Chondrocyte (in vitro differentiated cells): ENCODE results near the gene OSBPL2. TPM values are rescaled to one million over a fixed set of nuclear protein-coding genes. Genes with fewer than 3 reads are reported as not detected.

ENCODE experiments used
- DNase-seq: peaks from one replicate; pipeline ENCODE4 v3.0.0; 2021; ENCODE audit warnings: mixed read lengths, low spot score
- H3K27ac Mint-ChIP-seq: one replicate; pipeline ENCODE4 v1.8.0; 2021; ENCODE audit warnings: mild to moderate bottlenecking, moderate library complexity, mixed read lengths; ENCODE audit not compliant: unreplicated experiment
- H3K27me3 Mint-ChIP-seq: 2 replicates; pipeline ENCODE4 v1.8.0; 2021; ENCODE audit warnings: low read depth, mixed read lengths
- H3K36me3 Mint-ChIP-seq: 2 replicates; pipeline ENCODE4 v1.8.0; 2021; ENCODE audit warnings: low read depth, mixed read lengths
- H3K4me1 Mint-ChIP-seq: 2 replicates; pipeline ENCODE4 v1.8.0; 2021; ENCODE audit warnings: low read depth, mild to moderate bottlenecking, mixed read lengths
- H3K4me3 Mint-ChIP-seq: one replicate; pipeline ENCODE4 v1.8.0; 2021; ENCODE audit warnings: mild to moderate bottlenecking, moderate library complexity, mixed read lengths; ENCODE audit not compliant: unreplicated experiment
- H3K9me3 Mint-ChIP-seq: 2 replicates; pipeline ENCODE4 v1.8.0; 2021; ENCODE audit warnings: low read depth, mixed read lengths
- total RNA-seq: library from RNA; stranded (reverse); gene quantifications from 3 replicates; pipeline ENCODE4 v1.2.1, GENCODE V29; 2021
- TF ChIP-seq, protein P1 (sequence below): fragments of 200-600 bp; sonication (generic); IDR thresholded peaks from 2 replicates; pipeline ENCODE4 v1.5.0; 2021; ENCODE audit warnings: antibody characterized with exemption, mild to moderate bottlenecking, moderate library complexity

OSBPL2 gene
- total RNA-seq, 1 donor from 2014 or later: 48.3 TPM

DNA sequence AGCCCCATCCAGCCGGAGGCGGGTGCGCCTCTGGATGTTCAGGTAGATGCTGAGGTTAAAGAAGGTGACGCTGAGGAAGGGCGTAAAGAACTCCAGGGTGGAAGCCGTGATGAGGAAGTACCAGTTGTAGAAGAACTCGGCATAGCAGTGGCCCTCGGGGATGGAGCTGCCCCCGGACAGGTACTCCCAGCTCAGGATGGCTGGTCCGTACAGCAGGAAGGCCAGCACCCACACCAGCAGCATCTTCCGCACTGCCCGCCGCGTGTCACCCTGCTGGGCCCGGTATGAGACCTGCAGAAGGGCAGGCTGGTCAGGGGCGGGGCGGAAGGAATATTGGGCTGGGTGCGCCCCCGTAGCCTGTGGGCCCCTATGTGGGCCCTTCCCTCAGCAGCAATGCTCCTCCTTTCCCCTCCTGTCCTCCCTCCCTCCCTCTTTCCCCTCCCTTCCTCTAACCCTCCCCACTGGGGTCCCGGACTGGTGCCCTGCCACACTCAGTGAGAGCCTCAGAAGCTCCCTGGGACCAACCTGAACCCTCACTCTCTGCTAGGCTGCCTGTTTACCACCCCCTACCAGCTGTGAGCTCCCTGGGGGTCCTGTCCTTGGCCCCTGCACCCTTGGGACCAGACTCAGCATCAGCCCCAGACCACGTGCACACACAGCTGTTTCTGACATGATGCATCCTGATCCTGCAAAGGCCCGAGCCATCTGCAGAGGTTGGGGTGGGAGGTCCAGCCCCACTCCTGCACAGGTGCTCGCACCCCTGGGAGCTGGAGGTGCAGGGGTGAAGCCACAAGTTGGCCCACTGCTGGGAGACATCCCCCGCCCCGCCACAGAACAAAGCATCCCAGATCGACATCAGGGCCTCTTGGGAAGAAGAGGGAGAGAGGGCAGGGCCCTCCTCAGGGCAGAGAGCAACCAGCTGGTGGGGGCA, 21.4 kb upstream of the OSBPL2 start:
- Mint-ChIP-seq H3K4me1 (peaks cover 10% of the 10 kb centered on the region), H3K27me3 (peaks cover 40% of the 10 kb centered on the region), H3K36me3 (no peaks in the 10 kb centered on the region), H3K4me3 (no peak overlapping the region), H3K27ac (no peak overlapping the region), H3K9me3 (no peaks in the 10 kb centered on the region)
- TF ChIP-seq, protein P1, sequence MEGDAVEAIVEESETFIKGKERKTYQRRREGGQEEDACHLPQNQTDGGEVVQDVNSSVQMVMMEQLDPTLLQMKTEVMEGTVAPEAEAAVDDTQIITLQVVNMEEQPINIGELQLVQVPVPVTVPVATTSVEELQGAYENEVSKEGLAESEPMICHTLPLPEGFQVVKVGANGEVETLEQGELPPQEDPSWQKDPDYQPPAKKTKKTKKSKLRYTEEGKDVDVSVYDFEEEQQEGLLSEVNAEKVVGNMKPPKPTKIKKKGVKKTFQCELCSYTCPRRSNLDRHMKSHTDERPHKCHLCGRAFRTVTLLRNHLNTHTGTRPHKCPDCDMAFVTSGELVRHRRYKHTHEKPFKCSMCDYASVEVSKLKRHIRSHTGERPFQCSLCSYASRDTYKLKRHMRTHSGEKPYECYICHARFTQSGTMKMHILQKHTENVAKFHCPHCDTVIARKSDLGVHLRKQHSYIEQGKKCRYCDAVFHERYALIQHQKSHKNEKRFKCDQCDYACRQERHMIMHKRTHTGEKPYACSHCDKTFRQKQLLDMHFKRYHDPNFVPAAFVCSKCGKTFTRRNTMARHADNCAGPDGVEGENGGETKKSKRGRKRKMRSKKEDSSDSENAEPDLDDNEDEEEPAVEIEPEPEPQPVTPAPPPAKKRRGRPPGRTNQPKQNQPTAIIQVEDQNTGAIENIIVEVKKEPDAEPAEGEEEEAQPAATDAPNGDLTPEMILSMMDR: no peak
- DNase-seq: no peak

DNA sequence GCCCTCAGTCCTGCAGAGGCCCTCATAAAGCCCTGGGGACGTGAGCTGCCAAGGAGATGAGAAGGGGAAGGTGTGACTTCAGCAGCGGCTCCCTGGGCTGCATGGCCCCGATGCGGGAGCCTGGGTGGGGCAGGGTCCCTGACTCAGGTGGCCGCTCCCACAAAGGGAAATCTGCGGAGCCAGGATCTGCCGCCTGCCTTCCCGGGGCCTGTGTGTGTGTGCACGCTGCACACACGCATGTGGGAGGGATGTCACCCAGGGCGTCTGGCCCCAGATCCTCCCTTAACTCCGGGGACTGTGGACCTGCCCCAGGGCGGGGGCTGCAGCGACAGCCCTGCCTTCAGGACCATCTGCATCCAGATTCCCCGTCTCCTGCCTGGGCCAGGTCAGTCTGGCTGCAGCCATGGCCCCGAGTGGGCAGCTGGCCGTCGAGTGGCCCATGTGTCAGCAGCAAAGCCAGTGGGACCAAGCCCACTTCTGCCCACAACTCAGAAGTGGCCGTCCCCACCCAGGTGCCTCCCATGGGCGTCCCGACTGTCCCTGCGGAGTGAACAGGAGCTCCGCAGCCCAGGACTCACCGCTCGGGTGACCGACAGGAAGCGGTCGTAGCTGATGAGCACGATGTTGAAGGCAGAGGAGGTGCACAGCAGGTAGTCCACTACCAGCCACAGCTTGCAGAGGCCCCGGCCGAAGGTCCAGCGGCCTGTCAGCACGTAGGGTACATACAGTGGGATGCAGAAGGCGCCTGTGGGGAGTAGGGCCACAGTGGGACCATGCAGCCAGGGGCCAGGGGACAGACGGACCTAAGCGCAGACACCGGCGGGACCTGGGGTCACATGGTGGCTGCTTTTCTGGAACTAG, 20.2 kb upstream of the OSBPL2 start:
- Mint-ChIP-seq H3K9me3 (no peaks in the 10 kb centered on the region), H3K27me3 (peaks cover 42% of the 10 kb centered on the region), H3K4me1 (peaks cover 7% of the 10 kb centered on the region), H3K36me3 (no peaks in the 10 kb centered on the region), H3K4me3 (no peak overlapping the region), H3K27ac (no peak overlapping the region)
- TF ChIP-seq, protein P1: no peak
- no peak for DNase-seq

DNA sequence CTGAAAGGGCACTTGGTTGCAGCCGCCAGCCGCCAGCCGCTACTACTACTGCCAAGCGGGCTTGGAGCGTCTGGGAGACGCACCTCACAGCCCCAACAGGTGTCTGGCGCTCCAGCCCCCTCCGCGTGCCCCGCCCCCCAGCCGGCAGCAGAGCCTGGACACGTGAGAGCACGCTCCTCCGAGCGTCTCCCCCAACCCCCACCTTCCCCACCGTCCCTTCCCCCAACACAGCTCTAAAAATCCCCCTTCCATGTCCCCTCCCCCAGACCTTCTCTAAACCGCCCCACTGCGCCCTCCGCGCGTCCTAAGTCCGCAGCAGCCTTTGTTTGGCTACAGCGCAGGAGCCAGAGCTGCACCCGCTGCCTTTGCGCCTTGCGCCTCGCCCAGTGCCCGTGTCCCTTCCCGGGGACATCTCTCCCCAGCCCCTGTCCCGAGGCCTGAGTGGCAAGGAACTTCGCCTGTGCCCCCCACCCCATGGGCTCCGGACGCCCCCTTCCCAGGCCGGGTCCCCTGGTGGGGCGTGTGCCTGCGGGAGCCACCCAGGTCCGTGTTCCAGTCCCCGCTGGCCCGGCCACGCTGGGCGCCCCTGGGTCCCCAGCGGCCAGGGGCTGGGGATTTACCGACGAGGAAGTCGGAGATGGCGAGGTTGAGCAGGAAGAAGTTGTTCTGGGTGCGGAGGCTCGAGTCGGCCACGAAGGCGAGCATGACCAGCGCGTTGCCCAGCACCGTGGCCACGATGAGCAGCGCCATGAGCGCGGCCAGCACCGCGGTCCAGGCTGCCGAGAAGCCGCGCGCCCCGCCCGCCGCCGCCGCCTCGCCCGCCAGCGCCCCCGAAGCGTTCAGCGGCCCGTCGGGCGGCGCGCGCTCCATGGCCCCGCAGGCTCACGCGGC, 19.0 kb upstream of the OSBPL2 start:
- Mint-ChIP-seq H3K4me1 (peaks cover 7% of the 10 kb centered on the region), H3K27me3 (peaks cover 44% of the 10 kb centered on the region), H3K9me3 (no peaks in the 10 kb centered on the region), H3K36me3 (no peaks in the 10 kb centered on the region), H3K27ac (no peak overlapping the region), H3K4me3 (peak overlapping the region; percentile 19)
- DNase-seq: no peak
- TF ChIP-seq, protein P1: no peak

DNA sequence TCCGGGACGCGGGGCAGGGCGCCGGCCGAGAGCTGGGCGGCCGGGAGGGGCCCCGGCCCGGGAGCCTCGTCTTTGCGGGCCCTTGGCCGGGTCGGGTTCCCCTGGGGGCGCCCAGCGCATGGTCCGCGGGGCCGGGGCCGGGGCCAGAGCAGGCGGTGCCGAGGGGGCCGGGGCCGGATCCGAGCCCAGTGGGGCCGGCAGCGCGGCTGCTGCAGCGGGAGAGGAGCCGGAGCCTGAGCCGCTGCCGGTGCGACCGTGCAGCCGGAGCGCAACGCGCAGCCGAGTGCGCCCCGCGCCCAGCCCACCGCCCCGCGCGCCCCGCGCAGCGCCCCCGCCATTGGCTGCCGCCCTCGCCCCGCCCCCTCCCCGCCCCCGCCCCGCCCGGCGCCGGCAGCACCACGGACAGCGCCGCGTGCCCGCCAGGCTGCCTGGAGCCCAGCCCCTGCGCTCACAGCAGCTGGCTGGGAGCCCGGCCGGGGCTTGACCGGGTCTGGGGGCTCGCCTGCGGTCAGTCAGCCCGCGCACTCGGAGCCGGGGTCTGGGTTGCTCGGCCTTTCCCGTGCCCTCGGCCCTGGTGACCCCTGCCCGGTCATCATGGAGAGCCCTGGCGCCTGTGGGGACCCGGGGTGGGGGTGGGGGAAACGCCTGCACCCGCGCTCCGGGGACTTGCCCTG, 18.2 kb upstream of the OSBPL2 start, which contains the start of gene HRH3:
HRH3 (minus strand) TSS at position 287 of the 674 bp plus-strand sequence. CDS start 308 bp downstream, outside the sequence.
- Mint-ChIP-seq H3K27me3 (peaks cover 47% of the 10 kb centered on the region), H3K4me3 (peak within 1 kb of the TSS; percentile 19), H3K27ac (no peak within 1 kb of the TSS)

More for the DNA sequence above, 18.2 kb upstream of the OSBPL2 start, which contains the start of gene HRH3:
- DNase-seq: no peak
- Mint-ChIP-seq H3K9me3 (no peaks in the 10 kb centered on the region), H3K36me3 (no peaks in the 10 kb centered on the region), H3K4me1 (peaks cover 7% of the 10 kb centered on the region)
- TF ChIP-seq, protein P1: no peak
